Endothelial cell (in vitro differentiated cells): Measurements from ENCODE around the gene TUT1. TPM values are rescaled to one million over a fixed set of nuclear protein-coding genes. Genes with fewer than 3 reads are reported as not detected.

ENCODE experiments used
- DNase-seq: peaks from one replicate; pipeline ENCODE4 v3.0.0; 2021; ENCODE audit warnings: low spot score
- H3K27ac Mint-ChIP-seq: one replicate; pipeline ENCODE4 v1.8.0; 2021; ENCODE audit warnings: mixed read lengths, inconsistent platforms; ENCODE audit not compliant: unreplicated experiment
- H3K27me3 Mint-ChIP-seq: one replicate; pipeline ENCODE4 v1.8.0; 2021; ENCODE audit warnings: mild to moderate bottlenecking, moderate library complexity, mixed read lengths, inconsistent platforms; ENCODE audit not compliant: unreplicated experiment
- H3K36me3 Mint-ChIP-seq: one replicate; pipeline ENCODE4 v1.8.0; 2021; ENCODE audit warnings: mild to moderate bottlenecking, low read depth, mixed read lengths, inconsistent platforms; ENCODE audit not compliant: unreplicated experiment
- H3K4me1 Mint-ChIP-seq: one replicate; pipeline ENCODE4 v1.8.0; 2021; ENCODE audit warnings: mild to moderate bottlenecking, mixed read lengths, inconsistent platforms; ENCODE audit not compliant: unreplicated experiment
- H3K4me3 Mint-ChIP-seq: one replicate; pipeline ENCODE4 v1.8.0; 2021; ENCODE audit warnings: mild to moderate bottlenecking, mixed read lengths, inconsistent platforms; ENCODE audit not compliant: unreplicated experiment
- H3K9me3 Mint-ChIP-seq: one replicate; pipeline ENCODE4 v1.8.0; 2021; ENCODE audit warnings: mixed read lengths, inconsistent platforms; ENCODE audit not compliant: unreplicated experiment
- CTCF ChIP-seq: fragments of 200-600 bp; sonication (generic); IDR thresholded peaks from one replicate; pipeline ENCODE4 v1.5.0; 2021; ENCODE audit warnings: antibody characterized with exemption; ENCODE audit not compliant: unreplicated experiment
- total RNA-seq: library from RNA; stranded (reverse); fragmentation: NEBNext Ultra II Directional; extraction: Animal tissue kit (Norgen Biotek cat#: 25700); gene quantifications from one replicate; pipeline ENCODE4 v1.2.1, GENCODE V29; 2021; ENCODE audit not compliant: unreplicated experiment

Gene TUT1
- total RNA-seq, 1 donor from 2014 or later, result 21.2 TPM

DNA sequence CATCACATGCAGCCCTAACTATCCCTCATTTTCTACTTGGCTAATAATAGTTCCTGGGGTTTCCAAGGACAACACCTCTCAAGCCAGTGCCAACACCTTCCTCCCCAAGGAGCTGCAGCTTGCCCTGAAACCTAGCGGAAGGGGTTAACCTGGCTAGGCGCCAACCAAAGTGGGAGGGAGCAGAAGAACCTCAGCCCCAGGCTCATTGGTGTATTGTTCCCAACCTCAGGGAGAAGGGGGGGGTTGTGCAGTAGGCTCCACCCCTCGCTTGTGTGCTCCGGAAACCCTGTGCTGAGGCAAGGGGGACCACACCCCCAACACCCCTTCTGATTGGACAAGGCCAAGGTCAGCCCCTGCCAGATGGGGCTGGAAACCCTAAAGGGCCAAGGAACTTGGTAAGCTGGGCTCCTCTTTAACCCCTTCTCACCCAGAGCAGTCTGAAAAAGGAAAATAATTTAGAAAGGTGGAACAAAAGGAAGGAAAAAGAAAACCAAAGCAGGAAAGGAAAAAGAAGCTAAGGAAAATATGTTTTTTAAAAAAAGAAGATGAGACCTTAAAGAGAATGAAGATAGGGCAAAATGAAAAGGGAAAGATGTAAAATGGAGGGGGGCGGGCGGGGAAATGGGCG, 7.9 kb upstream of the TUT1 start:
- TF ChIP-seq CTCF, result no peak
- Mint-ChIP-seq H3K36me3 (peaks cover 68% of the 10 kb centered on the region), H3K27me3 (peaks cover 21% of the 10 kb centered on the region), H3K4me3 (peak overlapping the region; percentile 97), H3K9me3 (no peaks in the 10 kb centered on the region), H3K4me1 (peaks cover 46% of the 10 kb centered on the region), H3K27ac (peak overlapping the region; percentile 81)
- DNase-seq, result peak; percentile 78

- no peak overlapping the region for H3K4me3 Mint-ChIP-seq
- no peak for DNase-seq
- no peak overlapping the region for H3K27ac Mint-ChIP-seq
- no peak for TF ChIP-seq CTCF
- peaks cover 11% of the 10 kb centered on the region for H3K27me3 Mint-ChIP-seq
- H3K4me1 Mint-ChIP-seq, result peaks cover 40% of the 10 kb centered on the region
- peaks cover 63% of the 10 kb centered on the region for H3K36me3 Mint-ChIP-seq
- H3K9me3 Mint-ChIP-seq, result no peaks in the 10 kb centered on the region
These were observed 3.8 kb upstream of the TUT1 start for GRCh38 chr11:62595124-62595523.

DNA sequence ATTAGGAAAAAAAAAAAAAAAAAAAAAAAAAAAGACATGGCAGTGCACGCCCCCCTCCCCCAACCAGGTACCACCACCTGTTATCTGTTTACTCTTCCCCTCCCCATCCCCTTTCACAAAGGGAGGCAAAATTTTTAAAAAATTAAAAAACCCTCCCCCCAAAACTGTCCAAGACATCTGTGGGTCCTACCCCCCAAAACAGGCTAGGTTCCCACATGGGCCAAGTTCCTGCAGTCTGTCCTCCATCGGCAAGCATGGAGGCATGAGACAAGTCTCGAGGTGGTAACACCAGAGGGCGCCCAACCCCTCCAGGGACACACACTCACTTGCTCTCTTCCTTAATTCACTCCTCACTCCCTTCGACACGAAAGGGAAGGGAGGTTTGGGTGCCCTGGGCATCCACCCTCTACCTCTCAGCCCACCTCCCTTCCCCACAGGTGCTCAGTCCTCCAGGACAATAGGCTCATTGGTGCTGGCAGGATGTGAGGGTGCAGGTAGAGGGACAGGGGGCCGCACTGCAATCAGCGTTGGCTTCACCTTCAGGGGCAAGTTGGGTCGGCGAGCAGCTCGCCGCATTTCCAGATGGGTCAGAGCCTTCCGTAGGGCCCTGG, 2.2 kb upstream of the TUT1 start:
- peak; percentile 81 for DNase-seq
- Mint-ChIP-seq H3K27ac (no peak overlapping the region), H3K4me3 (peak overlapping the region; percentile 78), H3K9me3 (no peaks in the 10 kb centered on the region), H3K4me1 (peaks cover 28% of the 10 kb centered on the region), H3K36me3 (peaks cover 47% of the 10 kb centered on the region), H3K27me3 (peaks cover 8% of the 10 kb centered on the region)
- TF ChIP-seq CTCF, result no peak

- H3K4me3 Mint-ChIP-seq, result peak overlapping the region; percentile 90
- H3K36me3 Mint-ChIP-seq, result peaks cover 41% of the 10 kb centered on the region
- peaks cover 24% of the 10 kb centered on the region for H3K4me1 Mint-ChIP-seq
- no peak for DNase-seq
- H3K27me3 Mint-ChIP-seq, result peaks cover 8% of the 10 kb centered on the region
- TF ChIP-seq CTCF, result no peak
- H3K27ac Mint-ChIP-seq, result peak overlapping the region; percentile 44
- H3K9me3 Mint-ChIP-seq, result no peaks in the 10 kb centered on the region
These were observed 1.7 kb upstream of the TUT1 start for GRCh38 chr11:62592989-62593421.

DNA sequence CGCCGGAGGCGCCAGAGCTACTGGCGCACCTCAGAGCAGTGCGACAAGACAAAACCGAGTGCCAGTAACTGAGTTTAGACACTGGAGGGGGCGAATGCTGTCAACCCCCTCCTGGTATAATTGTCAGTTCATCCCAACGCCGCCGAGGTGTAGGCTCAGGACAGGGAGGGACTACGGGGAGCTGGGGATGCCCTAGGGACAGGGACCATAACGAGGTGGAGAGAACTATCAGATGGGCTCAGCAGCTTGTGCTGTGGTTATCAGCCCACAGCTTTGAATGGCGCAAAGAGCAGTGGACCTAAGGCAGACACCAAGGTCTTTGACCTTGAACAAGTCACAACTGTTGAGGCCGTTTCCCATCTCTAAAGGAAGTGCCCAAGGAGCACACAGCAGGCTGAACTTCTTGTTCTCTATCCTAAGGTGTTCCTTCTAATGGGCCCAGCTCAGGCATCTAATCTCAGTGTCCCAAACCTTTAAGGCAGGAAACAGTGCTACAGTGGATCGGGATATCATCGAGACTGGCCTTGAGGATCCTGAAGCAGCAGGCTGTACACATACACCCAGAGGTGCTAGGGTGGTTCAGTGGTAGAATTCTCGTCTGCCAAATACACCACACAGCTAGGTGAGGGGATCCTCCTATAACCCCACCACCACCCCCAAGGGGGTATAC, 958 bp upstream of the TUT1 start:
- Mint-ChIP-seq H3K4me3 (peak overlapping the region; percentile 90), H3K27me3 (peaks cover 8% of the 10 kb centered on the region), H3K9me3 (no peaks in the 10 kb centered on the region), H3K4me1 (peaks cover 24% of the 10 kb centered on the region), H3K36me3 (peaks cover 35% of the 10 kb centered on the region), H3K27ac (peak overlapping the region; percentile 97)
- TF ChIP-seq CTCF, result no peak
- no peak for DNase-seq
